ENCODE data around the gene WSB1.

The WSB1 gene

GRCh38 chr17:27355419-27355818 lies 61.5 kb downstream of the WSB1 start:
- DNase-seq (ENCODE audit: low spot score) (no peak), FAIRE-seq (no peak)

GRCh38 chr17:27356091-27356705 lies 62.3 kb downstream of the WSB1 start:
- FAIRE-seq (no peak), DNase-seq (ENCODE audit: low spot score) (no peak)

- FAIRE-seq, result no peak
- DNase-seq (ENCODE audit: low spot score), result no peak
These were observed 63.3 kb downstream of the WSB1 start for GRCh38 chr17:27357236-27357635.

GRCh38 chr17:27360507-27360906 lies 66.6 kb downstream of the WSB1 start:
- FAIRE-seq (no peak), DNase-seq (ENCODE audit: low spot score) (no peak)

- FAIRE-seq, result no peak
- DNase-seq (ENCODE audit: low spot score), result no peak
These were observed 67.8 kb downstream of the WSB1 start for GRCh38 chr17:27361695-27362094.

DNA sequence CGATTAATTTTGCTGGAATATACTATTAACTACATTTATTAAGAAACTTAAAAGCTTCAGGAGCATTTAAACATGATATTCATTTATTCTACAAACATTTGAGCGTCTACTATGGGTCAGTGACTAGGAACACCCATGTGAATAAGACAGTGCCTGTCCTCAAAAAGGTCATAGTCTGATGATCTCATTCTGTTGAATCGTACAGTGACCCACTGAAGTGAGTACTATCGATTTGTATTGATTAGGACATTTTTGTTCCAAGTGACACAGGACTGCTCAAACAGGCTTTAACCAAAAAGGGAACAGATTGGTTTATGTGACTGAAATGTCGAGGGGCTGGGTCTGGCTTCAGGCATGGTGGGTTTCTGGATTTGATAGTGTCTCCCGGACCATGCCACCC lies 68.6 kb downstream of the WSB1 start:
- DNase-seq (ENCODE audit: low spot score) (no peak), FAIRE-seq (no peak)

DNA sequence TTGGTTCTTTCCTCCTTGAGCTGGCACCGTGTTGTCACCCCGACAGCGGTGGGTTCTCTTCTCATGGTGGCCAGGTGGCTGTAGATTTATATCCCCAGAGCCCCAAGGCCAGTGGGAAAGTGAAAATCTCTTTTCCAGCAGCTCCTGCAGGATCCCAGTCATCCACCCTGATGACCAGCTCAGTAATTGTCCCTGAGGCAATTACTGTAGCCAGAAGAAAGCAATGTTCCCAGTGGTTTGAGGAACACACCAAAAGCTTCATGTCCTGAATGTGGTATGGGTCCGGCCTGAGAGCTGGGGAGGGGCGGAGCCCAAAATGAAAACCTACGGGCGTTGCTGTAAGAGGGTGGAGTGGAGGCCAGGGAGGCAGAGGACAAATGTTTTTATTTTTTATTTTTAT lies 69.0 kb downstream of the WSB1 start:
- FAIRE-seq (no peak), DNase-seq (ENCODE audit: low spot score) (no peak)

DNA sequence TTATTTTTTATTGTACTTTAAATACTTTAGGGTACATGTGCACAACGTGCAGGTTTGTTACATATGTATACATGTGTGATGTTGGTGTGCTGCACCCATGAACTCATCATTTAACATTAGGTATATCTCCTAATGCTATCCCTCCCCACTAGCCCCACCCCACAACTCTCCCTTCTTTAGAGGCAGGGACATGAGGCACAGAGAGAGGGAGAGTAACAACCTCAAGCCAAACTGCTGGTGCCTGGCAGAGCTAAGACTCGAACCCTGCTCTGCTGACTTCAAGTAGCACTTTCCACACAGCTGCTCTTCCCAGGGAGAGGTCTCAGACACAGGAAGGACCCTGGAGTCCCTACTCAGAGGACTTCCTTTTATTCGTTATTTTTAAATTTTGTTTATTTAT lies 69.4 kb downstream of the WSB1 start:
- FAIRE-seq (no peak), DNase-seq (ENCODE audit: low spot score) (no peak)

All from RCC 7860 (cell line).